GM19193 (cell line): ENCODE measurements around the gene NEURL4.

ENCODE experiments used
- POLR2A ChIP-seq: IDR thresholded peaks from 4 replicates; pipeline ENCODE4 v1.6.1; 2011; ENCODE audit not compliant: insufficient read depth, insufficient read length; ENCODE audit errors: extremely low read depth

The NEURL4 gene

DNA sequence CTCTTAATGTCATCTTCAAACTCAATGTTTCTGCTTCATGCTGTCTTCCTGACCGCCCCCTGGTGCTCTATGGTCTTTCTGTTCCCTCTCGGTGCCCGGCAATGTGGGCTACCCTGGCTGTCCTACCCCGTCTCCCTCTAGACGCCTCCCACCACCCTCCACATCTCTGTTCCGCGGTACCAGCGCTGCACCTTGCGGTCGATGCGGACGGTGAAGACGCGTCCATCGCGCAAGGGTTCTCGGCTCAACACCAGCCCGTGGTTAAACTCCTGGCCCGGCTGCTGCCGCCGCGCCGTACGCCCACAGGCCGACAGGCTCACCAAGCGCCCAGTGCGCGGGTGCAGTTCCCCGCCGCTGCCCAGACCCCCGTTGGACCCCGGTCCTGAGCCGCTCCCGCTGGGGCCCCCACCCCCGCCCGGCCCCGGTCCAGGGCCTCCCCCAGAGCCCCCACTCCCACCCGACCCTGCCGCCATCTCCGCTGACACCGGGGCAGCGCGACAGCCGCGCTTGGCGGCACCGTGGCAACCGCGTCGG lies at the start of gene NEURL4:
TSS of gene NEURL4 (minus strand) at position 496 of the 534 bp plus-strand sequence. CDS start at position 473, 23 bp downstream.
- TF ChIP-seq POLR2A: peak; percentile 48

DNA sequence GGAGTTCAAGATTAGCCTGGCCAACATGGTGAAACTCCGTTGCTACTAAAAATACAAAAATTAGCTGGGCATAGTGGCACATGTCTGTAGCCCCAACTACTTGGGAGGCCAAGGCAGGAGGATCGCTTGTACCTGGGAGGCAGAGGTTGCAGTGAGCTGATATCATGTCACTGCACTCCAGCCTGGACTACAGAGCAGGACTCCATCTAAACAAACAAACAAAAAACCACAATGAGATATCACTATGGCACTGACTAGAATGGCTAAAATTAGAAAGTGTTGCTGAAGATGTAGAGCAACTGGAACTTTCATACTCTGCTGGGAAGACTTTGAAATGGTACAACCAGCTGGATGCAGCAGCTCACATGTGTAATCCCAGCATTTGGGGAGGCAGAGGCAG lies 45.2 kb upstream of the NEURL4 start:
- TF ChIP-seq POLR2A: no peak

GRCh38 chr17:7370853-7371252 lies 41.7 kb upstream of the NEURL4 start:
- TF ChIP-seq POLR2A: no peak

DNA sequence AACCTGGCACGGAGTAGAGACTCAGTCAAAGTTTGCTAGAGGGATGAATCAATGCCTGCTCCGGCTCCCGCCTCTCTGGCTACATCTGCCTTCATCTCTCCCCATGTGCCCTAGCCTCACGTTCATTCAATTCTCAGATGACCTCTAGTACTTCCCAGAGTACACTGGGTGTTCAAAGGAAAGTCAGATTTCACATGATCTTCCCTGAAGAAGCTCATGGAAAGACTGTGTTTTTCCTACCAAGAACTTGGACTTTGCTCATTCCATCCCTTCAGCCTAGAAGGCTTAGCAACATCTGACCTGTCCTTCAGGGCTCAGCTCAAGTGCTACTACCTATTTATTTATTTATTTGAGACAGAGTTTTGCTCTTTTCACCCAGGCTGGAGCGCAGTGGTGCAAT lies 40.7 kb upstream of the NEURL4 start:
- TF ChIP-seq POLR2A: no peak

DNA sequence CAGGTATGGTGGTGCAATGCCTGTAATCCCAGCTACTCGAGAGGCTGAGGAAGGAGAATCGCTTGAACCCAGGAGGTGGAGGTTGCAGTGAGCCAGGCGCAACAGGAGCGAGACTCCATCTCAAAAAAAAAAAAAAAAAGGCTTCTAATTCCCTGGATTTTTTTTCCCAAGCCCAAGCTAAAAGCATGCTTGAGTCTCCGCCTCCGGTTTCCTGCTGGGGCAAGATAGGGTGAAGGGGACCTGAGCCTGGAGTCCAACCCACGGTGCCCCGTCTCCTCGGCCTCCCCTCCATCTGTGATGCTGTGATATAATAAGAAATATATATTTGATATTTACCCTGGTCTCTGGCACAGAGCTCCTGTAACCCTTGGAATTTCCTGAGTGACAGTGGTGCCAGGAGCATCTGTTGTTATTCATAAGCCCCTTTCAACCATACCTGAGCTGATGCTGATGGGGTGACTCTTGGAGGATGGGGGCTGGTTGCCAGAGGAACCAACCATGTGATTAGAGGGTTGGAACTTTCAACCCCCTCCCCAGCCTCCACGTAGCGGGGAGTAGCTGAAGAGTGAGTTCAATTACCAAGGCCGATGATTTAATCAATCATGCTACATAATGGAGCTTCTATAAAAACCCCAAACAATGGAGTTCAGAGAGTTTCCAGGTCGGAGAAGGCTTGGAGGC lies 38.9 kb upstream of the NEURL4 start:
- no peak for TF ChIP-seq POLR2A

GRCh38 chr17:7367083-7367482 lies 37.9 kb upstream of the NEURL4 start:
- TF ChIP-seq POLR2A: no peak

- TF ChIP-seq POLR2A: no peak
These were observed 34.2 kb upstream of the NEURL4 start for GRCh38 chr17:7363311-7363710.

GRCh38 chr17:7361906-7362305 lies 32.8 kb upstream of the NEURL4 start:
- TF ChIP-seq POLR2A: no peak

DNA sequence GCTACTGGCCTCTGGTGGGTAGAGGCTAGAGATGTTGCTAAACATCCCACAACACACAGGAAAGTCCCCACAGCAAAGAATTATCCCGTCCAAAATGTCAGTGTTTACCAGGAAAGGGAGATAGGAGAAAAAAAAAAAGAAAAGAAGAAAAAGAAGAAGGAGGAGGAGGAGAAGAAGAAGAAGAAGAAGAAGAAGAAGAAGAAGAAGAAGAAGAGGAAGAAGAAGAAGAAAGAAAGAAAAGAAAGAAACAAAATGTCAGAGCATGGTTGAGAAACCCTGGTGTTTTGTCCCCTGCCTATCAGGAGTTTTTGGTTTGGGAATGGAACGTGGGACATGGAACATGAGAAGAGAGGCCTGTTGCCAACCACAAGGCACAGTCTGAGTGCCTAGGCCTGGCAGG lies 28.2 kb upstream of the NEURL4 start:
- TF ChIP-seq POLR2A: no peak

- TF ChIP-seq POLR2A: no peak
These were observed 27.6 kb upstream of the NEURL4 start for GRCh38 chr17:7356756-7357155.

DNA sequence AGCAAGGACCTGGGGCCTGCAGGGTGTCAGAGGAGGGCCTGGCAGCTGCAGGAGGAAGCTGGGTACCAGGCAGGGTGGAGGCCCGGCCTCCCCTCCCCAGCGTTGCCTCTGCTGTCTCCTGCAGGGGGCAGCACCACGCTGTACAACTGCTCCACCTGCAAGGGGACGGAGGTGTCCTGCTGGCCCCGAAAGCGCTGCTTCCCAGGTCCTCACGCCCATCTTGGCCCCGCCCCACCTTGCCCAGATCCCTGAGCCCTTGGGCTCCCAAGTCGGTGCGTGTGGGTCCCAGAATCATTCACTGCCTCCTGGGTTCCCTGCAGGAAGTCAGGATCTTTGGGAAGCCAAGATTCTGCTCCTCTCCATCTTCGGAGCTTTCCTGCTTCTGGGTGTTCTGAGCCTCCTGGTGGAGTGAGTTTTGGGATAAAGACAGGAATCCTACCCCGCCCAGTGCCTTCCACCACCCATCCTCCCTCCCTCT lies 27.0 kb upstream of the NEURL4 start:
- TF ChIP-seq POLR2A: no peak

GRCh38 chr17:7355573-7355972 lies 26.4 kb upstream of the NEURL4 start:
- no peak for TF ChIP-seq POLR2A

DNA sequence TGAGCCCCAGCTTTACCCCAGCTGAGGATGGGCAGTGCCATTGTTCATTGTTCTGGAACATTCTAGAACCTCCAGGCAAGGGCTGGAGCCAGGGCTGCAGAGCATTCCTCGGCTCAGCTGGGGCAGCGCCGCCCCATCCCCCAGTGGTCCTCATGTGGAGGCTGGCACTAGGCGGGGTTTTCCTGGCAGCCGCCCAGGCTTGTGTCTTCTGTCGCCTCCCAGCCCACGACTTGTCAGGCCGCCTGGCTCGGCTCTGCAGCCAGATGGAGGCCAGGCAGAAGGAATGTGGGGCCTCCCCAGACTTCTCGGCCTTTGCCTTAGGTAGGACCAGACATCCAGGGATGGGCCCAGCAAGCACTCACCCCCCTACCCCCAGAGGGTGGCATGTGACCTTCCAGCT lies 25.9 kb upstream of the NEURL4 start, which contains the start of gene TMEM95:
TSS of gene TMEM95 (plus strand) at position 104 of the 400 bp plus-strand sequence. CDS start at position 153, 49 bp downstream.
- TF ChIP-seq POLR2A: no peak

- TF ChIP-seq POLR2A: no peak
These were observed 25.2 kb upstream of the NEURL4 start for GRCh38 chr17:7354262-7354843.

DNA sequence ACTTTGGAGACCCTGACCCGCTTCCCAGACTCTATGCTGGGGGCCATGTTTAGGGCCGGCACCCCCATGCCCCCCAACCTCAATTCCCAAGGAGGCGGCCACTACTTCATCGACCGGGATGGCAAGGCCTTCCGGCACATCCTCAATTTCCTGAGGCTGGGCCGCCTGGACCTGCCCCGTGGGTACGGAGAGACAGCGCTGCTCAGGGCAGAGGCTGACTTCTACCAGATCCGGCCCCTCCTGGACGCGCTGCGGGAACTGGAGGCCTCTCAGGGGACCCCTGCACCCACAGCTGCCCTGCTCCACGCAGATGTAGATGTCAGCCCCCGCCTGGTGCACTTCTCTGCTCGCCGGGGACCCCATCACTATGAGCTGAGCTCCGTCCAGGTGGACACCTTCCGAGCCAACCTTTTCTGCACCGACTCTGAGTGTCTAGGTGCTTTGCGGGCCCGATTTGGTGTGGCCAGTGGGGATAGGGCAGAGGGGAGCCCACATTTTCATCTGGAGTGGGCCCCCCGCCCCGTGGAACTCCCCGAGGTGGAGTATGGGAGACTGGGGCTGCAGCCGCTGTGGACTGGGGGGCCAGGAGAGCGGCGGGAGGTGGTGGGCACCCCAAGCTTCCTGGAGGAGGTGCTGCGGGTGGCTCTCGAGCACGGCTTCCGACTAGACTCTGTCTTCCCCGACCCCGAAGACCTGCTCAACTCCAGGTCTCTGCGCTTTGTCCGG lies 23.9 kb upstream of the NEURL4 start:
- no peak for TF ChIP-seq POLR2A

DNA sequence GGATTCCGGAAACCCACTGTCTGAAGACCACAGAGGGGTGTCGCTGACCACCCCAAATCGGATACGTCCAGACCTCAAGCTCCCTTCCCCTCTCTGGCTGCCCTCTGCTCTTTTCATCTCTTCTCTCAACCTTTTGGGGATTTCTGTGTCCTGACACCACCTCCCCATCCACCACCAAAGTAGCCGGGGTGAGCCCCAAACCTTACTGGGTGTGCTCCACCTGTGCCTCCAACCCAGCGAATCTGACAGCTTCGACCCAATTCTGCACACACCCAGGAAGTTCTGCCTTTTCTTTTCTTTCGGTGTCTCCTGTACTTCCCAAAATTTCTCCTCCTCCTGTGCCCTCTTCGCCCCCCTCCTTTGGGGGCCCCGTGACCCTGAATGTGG lies 23.4 kb upstream of the NEURL4 start:
- no peak for TF ChIP-seq POLR2A
